Central memory CD4-positive, alpha-beta T cell (primary cell): Measurements from ENCODE around the gene CES4A.
"Not testable (repeated sequence)": the region's sequence is repeated elsewhere in the genome, so short reads cannot be mapped to it uniquely, and the experiment has no call there.

Experiments used
- DNase-seq: peaks from one replicate; pipeline ENCODE4 v3.0.0; 2022

Gene CES4A

DNA sequence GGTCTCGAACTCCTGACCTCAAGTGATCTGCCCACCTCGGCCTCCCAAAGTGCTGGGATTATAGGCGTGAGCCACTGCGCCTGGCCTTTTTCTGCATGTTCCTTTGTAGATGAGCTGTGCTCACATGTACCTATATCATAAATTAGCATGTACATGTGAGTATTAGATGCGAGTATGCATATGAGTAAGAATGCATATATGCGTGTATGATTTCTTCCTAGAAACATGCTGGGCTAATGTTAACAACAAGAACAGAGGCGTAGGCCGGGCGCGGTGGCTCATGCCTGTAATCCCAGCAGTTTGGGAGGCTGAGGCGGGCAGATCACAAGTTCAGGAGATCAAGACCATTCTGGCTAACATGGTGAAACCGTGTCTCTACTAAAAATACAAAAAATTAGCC lies 5.2 kb downstream of the CES4A start:
- DNase-seq: not testable (repeated sequence)

DNA sequence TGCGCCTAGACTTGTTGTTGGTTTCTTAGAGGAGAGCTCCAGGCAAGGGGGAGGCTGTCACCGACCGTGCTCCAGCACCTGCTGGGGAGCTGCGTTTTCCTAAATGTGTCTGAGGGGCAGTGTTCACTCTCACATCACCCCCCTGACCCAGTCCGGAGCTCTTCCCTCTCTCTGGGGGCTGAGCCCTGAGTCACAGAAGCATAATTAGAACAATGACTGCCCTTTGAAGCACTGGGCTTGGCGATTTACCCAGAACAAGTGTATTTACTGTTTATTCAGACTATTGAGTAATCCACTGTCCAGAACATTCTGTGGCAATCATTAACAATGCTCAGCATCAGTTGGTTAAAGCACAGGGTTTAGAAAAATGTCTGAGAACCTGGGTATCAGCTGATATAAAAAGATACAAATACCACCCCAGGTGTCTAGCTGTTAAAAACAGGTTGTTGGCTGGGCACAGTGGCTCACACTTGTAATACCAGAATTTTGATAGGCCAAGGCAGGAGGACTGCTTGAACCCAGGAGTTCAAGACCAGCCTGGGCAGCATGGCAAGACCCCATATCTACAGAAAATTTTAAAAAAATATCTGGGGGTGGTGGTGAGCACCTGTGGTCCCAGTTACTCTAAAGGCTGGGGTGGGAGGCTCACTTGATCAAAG lies 8.1 kb downstream of the CES4A start:
- DNase-seq: no peak

DNA sequence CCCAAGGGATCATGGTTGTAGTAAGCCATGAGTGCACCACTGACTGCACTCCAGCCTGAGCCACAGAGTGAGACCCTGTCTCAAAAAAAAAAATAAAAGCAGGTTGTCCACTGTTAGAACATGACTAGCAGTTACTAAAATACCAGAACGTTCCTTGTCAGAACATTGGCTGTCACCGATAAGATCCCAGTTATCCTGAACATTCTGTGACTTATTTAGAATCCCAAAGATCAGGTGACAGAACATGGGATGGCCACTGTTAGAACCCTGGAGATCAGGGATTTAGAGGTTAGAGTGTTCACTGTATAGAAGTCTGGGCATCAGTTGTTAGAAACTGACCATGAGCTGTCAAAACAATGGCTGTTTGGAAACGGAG lies 8.6 kb downstream of the CES4A start:
- DNase-seq: no peak

DNA sequence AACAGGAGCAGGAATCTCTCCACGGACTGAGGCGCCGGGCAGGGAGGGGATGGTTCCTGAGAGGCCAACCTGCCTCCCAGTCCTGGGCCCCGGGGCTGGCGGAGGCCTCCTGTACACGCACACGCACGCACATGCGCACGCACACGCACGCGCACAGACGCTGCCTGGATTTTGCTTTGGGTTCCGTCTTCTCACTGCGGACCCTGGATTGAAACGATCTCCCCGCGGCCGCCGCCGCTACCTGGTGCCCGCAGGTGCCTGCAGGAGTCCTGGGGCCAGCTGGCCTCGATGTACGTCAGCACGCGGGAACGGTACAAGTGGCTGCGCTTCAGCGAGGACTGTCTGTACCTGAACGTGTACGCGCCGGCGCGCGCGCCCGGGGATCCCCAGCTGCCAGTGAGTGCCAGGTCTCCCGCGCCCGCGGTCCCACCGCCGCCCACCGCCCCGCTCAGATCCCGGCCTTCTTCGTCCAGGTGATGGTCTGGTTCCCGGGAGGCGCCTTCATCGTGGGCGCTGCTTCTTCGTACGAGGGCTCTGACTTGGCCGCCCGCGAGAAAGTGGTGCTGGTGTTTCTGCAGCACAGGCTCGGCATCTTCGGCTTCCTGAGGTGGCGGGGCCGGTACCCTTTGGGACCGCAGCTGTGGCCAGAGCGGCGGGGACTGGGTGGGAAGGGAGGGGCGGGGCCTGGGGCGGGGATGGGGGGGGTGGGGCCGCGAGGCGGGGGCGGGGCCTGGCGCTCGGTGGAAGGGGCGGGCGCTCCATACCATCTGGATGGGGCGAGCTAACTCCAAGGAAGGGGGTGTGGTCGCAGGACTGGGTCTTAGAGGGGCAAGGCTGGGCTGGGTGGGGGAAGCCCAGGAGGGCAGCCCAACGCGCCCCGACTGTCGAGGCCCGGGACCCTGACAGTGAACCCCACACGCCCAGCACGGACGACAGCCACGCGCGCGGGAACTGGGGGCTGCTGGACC lies 12.3 kb downstream of the CES4A start:
- DNase-seq: peak; percentile 54

DNA sequence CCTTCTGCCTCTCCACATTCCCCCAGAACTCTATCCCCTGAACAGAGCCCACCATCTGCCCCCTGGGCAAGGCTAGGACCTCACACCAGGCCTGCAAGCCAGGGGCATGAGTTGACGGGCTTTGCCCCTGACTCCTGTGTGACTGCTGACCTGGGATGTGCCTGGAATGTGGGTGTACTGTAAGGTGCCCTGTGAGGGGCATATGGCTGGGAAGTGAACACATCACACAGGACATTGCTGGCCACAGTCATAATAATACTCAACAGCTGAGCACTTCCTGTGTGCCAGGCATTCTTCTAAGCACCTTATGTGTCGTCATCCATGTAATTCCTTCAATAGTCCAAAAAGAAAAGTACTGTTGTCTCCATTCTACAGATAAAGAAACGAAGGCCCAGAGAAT lies 13.3 kb downstream of the CES4A start:
- no peak for DNase-seq

DNA sequence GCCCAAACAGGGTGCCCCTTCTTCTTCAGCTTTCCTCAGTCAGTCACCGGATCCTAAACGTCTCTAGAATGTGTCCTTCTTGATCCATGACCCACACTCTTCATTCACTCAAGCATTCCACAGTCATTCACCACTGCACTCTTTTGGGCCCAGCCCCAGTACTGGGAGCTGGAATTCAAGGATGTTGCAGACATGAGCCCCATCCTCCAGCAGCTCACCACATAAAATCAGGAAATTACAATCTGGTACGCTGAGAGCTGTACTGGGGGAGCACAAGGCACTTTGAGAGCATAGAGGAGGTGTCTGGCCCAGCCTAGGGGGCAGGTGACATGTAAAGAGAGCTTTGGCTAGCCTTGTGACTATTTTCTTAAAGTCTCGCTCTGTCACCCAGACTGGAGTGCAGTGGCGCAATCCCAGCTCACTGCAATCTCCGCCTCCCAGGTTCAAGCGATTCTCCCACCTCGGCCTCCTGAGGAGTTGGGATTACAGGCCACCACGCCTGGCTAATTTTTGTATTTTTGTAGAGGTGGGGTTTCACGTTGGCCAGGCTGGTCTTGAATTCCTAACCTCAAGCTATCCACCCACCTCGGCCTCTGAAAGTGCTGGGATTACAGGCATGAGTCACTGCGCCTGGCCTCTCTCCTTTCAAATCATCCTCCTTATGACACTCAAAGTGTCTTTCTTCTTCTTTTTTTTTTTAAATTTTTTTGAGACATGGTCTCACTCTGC lies 18.7 kb downstream of the CES4A start:
- no peak for DNase-seq

DNA sequence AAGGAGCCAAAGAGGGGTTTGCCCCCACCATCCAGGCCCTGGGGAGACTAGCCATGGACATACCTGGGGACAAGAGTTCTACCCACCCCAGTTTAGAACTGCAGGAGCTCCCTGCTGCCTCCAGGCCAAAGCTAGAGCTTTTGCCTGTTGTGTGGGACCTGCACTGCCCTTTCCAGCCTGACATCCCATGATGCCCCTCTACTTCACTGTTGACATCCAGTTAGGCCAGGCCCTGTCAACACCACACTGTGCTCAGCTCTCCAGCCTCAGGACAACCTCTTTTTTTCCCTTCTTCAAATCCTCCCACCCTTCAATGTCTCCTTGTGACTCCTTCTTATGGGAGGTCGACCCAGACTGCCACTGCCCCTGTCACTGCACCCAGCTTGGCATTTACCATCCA lies 20.8 kb downstream of the CES4A start:
- DNase-seq: no peak

DNA sequence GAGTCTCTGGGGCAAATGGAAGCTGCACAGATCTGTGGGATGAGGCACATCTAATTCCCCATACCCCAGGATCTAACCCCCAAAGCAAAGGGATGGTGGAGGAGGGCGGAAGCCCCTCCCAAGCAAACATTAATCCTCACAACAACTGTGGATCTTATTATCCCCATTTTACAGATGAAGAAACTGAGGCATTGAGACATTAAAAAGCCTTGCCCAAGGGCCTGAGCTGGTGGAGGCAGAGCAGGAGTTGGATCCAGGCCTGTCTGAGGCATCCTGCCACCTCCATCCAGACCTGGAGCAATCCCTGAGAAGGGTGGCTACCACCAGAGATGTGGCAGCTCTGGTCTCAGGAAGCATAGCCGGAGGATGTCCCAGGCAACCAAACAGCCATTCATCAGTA lies 22.9 kb downstream of the CES4A start:
- no peak for DNase-seq

DNA sequence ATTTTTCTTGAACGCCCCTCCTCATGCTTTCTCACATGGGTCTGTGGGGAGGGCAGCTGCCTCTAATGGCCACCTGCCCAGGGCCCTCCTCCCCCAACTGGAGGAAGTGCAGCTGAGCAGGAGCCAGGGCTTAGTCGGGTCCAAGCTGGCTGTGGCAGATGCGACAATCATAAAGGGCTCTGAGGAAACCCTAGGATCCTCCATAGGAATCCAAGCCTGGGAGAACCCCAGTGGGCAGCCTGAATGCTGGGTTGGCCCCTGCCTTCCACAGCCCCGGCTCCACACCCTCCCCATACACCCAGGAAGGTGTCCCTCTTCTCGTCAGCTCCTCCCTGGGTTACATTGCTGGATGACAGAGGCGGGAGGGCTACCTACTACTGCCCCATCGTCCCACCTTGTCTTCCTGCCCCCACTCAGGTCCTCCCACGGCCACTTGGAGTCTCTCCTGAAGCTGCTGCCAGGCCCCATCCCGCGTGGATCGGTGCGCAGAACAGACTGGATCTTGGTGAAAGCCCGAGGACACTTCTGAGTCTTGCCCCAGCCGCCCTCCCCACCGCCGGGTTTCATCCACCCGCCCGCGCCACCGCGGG lies 24.9 kb downstream of the CES4A start:
- DNase-seq: no peak

DNA sequence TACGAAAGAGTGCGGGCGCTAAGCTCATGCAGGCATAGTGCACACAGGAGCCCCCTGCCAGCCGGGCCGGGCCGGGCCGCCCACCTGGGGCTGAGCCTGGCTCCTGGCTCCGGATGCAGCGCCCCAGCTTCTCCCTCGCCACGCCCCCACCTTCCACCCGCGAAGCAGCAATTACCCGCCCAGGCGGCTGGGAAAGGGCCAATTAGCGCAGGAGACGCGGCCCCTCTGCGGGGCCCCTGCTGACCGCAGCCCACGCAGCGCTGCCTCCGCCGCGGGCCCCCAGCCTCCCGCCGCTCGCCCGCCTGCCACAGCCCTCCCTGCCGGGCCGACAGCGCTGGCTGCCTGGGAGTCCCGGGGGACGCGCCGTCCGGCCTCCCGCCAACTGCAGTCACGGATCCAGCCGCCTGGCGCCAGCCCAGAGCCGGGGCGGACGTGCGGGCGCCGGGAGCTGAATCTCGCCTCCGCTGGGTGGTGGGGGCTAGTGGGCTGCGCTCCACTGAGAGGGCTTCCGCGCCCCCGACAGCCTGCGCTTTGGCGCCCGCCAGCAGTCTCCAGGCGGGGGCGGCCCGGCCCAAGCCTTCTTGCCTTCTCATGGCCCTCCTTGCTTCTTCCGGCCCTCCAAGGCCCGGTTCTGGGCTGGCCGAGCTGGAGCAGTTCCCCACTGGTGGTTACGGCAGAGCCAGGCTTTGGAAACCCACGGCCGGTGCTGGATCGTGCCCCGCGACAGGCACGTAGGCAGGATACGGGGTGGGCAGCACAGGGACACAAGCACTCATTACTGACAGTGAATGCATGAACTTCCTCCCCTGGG lies 25.6 kb downstream of the CES4A start:
- peak; percentile 72 for DNase-seq

DNA sequence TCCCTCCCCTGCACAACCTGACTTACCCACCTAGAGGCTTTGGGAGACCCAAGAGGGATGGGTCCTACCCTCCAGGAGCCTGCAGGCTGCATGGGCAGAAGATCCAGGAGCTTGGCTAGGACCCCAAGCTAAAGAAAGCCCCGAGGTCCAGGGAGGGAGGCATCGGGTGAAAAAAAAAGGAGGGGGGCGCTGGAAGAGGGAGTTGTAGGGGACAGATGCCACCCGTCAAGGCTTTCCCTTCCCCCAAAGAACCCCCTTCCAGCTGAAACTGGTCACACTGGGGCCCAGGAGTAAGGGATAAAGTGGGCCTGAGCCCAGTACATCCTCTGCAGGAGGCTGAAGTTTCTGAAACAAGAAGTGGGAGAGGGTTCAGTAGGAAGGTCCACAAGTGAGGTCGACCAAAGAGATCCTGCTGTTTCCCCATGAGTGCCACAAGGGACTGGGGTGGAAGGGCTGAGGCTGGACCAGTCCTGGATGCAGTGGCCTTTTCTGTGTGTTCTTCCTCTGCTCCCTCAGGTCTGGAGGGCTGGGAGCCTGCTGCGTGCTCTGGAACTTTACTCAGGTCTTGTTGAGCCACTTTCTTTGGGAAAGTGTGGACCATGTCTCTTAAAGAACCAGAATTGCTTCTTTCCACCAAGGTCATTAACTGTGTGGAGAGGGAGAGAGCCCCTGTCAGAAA lies 26.4 kb downstream of the CES4A start:
- DNase-seq: no peak

DNA sequence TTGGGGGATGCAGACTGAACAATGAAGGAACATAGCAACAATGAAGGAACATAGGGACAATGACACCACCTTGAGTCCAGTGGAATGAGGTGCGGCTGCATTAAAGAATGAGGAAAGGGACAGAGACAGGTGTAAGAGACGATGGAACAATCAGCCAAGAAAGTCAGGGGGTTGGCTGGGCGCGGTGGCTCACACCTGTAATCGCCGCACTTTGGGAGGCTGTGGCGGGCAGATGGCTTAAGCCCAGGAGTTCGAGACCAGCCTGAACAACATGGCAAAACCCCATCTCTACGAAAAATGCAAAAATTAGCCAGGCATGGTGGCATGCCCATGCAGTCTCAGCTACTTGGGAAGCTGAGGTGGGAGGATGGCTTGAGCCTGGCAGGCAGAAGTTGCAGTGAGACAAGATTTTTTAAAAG lies 26.9 kb downstream of the CES4A start:
- no peak for DNase-seq

DNA sequence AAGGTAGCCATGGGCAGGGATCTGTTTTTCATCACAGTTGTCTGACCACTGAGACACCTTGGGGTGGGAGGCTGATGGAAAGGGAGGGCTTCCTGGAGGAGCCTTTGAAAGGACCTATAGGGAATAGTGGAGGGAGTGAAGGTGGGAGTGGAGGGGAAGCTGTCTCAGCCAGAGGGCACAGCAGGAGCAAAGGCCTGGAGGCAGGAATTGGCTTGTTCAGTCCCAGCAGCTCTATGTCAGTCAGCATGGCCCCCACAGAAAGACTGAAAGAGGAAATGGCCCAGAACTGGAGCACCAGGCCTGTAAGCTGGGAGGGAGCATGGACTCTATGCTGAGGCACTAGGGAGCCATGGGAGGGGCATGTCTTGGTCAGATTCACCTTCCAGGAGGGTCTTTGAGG lies 27.8 kb downstream of the CES4A start:
- DNase-seq: no peak

DNA sequence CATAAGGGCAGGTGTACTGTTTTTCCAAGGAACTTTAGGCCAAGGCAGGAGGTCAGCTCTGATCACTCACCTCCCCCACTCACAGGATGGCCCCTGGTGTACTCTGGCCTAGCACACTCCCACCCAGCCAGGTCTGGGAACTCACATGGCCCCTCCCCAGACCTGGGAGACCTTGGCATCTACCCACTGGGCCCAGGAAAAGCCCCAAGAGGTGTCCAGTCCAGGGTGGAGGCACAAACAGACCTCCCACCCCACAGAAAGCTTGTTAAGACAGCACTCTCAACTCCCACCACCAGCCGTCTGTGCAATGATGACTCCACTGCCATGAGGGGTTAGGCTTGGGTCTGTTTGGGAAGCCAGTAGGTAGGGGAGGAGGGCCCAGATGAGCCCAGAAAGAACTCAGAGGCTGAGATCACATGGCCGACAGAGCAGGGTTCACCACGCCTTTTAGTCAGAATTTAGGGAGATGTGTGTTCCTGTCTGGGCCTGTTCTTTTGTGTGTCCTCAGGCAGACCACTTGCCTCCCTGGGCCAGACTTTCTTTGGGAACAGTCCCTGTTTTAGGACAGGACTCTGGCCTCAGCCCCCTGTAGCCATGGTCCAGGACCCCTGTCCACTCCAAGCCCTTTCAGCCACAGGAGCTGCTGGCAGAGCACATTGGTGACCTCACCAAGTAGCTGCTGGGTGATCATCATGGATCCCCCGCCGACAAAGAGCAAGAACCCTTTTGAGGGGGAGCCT lies 28.5 kb downstream of the CES4A start:
- no peak for DNase-seq

DNA sequence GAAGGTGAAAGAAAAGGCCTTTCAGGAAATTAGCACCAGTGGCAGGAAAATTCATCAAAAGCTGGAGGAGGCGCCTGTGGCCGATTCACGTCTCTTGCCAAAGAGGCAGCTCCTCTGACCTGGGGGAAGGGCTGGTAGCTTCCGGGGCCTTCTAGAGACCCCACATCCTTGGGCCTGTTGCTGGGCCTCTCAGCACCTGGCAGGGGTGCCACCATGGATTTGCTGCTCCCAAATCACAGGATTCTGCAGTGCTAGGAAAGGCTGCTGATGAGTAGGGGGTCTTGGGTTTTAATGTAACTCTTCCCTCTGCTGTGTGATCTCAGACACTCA lies 29.0 kb downstream of the CES4A start:
- DNase-seq: no peak

DNA sequence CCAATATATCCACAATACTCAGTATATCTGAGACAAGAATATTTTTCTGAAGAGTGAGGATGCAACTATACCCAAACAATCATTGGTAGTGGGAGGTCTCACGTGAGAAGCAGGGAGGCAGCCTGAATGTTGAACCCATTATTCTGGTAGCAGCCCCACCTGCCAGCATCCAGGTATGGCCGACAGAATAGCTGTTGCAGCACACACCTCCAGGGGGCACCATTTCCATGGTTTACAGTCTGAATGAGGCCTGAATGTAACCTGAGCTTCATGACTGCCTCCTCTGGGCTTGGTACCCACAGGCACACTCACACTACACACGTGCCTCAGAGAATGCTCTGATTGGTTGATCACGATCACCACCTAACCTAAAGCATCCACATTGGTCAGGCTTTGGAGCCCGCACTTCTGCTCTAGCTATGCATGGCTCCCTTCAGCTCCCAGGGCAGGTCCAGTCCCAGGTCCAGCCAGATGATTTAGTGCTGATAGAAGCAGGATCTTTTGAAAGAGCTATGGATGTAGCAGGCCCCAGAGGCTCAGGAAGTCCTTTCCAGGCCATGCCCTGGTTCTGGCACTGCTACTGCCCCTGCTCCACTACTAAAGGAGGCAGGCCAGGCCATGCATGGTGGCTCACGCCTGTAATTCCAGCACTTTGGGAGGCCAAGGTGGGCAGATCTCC lies 29.6 kb downstream of the CES4A start:
- DNase-seq: peak; percentile 84

DNA sequence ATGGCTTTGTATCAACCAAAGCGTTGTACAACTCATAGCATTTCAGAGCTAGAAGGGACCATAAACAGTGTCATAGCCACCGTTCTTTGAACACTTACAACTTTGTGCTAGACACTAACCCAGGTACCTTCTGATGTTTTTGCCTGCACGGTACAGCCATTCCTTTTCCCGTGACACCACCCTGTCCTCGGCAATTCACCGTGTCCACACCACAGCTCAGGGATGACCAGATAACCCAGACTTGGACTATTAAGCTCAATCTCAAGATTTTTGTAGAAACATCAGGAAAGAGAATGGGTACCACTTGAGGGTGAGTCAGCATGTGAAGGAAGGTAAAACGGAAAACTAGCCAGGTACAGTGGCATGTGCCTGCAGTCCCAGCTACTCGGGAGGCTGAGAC lies 30.8 kb downstream of the CES4A start:
- no peak for DNase-seq

DNA sequence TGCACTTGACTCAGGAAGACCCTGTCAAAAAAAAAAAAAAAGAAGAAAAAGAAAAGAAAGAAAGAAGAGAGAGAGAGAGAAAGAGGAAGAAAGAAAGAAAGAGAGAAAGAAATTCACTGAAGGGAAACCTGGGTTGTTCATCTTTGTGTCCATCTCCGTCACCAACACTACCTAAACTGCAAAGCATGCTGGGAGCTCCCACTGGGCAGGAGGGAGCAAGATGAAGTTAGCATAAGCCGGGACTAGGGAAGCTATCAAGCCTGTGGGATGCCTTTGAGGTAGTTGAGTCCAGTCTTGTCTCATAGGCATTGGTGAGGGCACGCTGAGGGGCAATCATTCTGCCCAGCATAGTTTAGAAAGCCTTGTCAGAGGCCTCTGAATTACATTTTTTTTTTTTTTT lies 32.9 kb downstream of the CES4A start:
- DNase-seq: no peak

DNA sequence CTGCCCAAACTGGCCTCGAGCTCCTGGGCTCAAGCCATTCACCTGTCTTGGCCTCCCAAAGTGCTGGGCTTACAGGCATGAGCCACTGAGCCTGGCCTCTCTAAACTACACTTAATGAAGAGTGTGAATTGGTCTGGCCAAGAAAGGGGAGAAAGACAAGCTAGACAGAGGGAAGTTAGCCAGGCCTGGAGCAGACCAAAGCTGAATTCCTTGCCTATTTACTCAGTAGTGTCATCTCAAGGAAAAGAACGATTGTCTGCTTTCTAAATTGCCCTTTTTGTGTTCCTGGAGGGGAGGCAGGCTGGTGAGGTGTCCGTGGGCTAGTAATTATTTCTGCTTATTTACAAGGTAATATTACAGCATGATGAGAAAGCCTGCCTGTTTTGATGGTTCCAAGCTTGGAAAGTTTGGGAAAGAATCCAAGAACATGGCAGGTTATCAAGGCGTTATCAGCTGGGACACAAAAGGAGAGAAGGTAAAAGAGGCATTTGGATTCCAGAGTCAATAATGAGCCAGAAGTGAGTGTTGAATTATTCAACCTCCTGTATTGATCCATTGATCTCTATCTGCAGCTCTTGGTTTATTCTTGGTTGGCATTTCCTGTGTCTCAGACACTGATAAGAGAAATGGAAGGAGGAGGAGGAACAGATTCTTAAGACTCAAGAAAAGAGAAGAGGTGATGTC lies 34.3 kb downstream of the CES4A start:
- DNase-seq: no peak

DNA sequence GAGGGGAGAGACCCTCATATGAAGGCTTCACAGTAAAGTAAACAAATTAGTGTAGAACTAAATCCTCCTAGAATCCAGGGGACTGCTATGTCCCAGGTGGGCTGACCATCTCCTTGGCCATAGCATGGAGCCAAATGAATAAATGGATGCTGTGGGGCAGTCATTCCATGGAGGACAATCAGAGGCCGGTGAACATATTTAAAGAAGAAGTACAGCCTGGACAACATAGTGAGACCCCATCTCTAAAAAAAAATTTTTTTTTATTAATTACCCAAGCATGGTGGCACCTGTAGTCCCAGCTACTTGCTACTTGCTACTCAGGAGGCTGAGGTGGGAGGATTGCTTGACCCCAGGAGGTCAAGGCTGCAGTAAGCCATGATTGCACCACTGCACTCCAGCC lies 35.3 kb downstream of the CES4A start:
- no peak for DNase-seq
